Renal cortex interstitium (tissue), 3 donors: Measurements from ENCODE around the gene CALML4. TPM values are rescaled to one million over a fixed set of nuclear protein-coding genes. Genes with fewer than 3 reads are reported as not detected.

Experiments used
- polyA plus RNA-seq, 3 donors: library from polyadenylated mRNA; unstranded; fragments of 120-200 nt; gene quantifications; one replicate each; pipeline ENCODE4 v1.2.1, GENCODE V29; 2013; ENCODE audit not compliant: insufficient read length in 3 of 3

CALML4 gene
- polyA plus RNA-seq, 3 donors, result 35.3 to 39.0 (median 37.2) TPM

Other genes with a start within 250 kb of the CALML4 start
- 10 to 100 TPM; 38.9 to 51.2 (median 44.1) TPM for gene PIAS1, start 151.0 kb downstream of the CALML4 start, polyA plus RNA-seq
- 10 to 100 TPM; 36.5 to 42.9 (median 39.2) TPM for gene CLN6, start 24.4 kb upstream of the CALML4 start, polyA plus RNA-seq
- gene FEM1B, start 72.4 kb upstream of the CALML4 start, polyA plus RNA-seq, result 10 to 100 TPM; 55.9 to 61.8 (median 56.0) TPM
- gene ITGA11, start 226.8 kb upstream of the CALML4 start, polyA plus RNA-seq, result 1 to 10 TPM; 3.1 to 4.4 (median 3.4) TPM